ENCODE data around the gene TMEM270.

TMEM270 gene

GRCh38 chr7:73828107-73828803 lies 32.7 kb upstream of the TMEM270 start:
- TF ChIP-seq, protein P1, sequence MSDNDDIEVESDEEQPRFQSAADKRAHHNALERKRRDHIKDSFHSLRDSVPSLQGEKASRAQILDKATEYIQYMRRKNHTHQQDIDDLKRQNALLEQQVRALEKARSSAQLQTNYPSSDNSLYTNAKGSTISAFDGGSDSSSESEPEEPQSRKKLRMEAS (IDR thresholded peaks at IDR 0.05; ENCODE audit: low read depth, low read length) = no peak
- peak; percentile 32; the same call in 1 of the 2 replicates for TF ChIP-seq MYC (IDR thresholded peaks at IDR 0.05; ENCODE audit: low read depth, low read length)
- DNase-seq (ENCODE audit: low read depth) = peak; percentile 75
- no peak overlapping the region for H3K4me3 ChIP-seq (ENCODE audit: low read depth, low read length)

- no peak overlapping the region for H3K4me3 ChIP-seq (ENCODE audit: low read depth, low read length)
- no peak for DNase-seq (ENCODE audit: low read depth)
- no peak for TF ChIP-seq POLR2A (IDR thresholded peaks at IDR 0.05; ENCODE audit: extremely low read depth, insufficient read length)
- TF ChIP-seq CTCF (IDR thresholded peaks at IDR 0.05; ENCODE audit: low read depth, low read length) = no peak
- TF ChIP-seq, protein P1 (IDR thresholded peaks at IDR 0.05; ENCODE audit: low read depth, low read length) = no peak
- no peak for TF ChIP-seq MYC (IDR thresholded peaks at IDR 0.05; ENCODE audit: low read depth, low read length)
Measured at GRCh38 chr7:73828972-73829371, 32.0 kb upstream of the TMEM270 start.

DNA sequence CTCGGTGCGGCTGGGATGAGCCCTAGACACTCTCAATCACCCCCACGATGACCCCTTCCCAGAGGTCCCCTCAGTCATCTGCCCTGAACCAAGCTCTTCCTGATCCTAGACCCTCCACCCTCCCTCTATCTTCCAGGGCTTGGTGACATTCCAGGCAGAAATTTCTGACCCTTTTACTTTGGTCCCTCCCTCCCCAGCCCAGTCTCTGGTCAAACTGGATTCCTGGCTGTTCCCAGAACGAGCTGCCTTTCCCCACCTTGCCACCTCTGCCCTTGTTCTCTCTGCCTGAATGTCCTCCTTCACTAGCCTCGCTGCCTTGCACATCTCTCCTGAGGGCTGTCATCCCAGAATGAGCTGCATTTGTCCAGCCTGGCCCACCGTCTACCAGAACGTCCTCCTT lies 31.5 kb upstream of the TMEM270 start:
- TF ChIP-seq MYC (IDR thresholded peaks at IDR 0.05; ENCODE audit: low read depth, low read length) (no peak), POLR2A (IDR thresholded peaks at IDR 0.05; ENCODE audit: extremely low read depth, insufficient read length) (no peak), CTCF (IDR thresholded peaks at IDR 0.05; ENCODE audit: low read depth, low read length) (no peak)
- TF ChIP-seq, protein P1 (IDR thresholded peaks at IDR 0.05; ENCODE audit: low read depth, low read length) = no peak
- no peak for DNase-seq (ENCODE audit: low read depth)
- no peak overlapping the region for H3K4me3 ChIP-seq (ENCODE audit: low read depth, low read length)

GRCh38 chr7:73829921-73830680 lies 30.9 kb upstream of the TMEM270 start:
- DNase-seq (ENCODE audit: low read depth) = no peak
- no peak for TF ChIP-seq MYC (IDR thresholded peaks at IDR 0.05; ENCODE audit: low read depth, low read length)
- TF ChIP-seq POLR2A (IDR thresholded peaks at IDR 0.05; ENCODE audit: extremely low read depth, insufficient read length) = no peak
- TF ChIP-seq CTCF (IDR thresholded peaks at IDR 0.05; ENCODE audit: low read depth, low read length) = no peak
- H3K4me3 ChIP-seq (ENCODE audit: low read depth, low read length) = no peak overlapping the region

DNA sequence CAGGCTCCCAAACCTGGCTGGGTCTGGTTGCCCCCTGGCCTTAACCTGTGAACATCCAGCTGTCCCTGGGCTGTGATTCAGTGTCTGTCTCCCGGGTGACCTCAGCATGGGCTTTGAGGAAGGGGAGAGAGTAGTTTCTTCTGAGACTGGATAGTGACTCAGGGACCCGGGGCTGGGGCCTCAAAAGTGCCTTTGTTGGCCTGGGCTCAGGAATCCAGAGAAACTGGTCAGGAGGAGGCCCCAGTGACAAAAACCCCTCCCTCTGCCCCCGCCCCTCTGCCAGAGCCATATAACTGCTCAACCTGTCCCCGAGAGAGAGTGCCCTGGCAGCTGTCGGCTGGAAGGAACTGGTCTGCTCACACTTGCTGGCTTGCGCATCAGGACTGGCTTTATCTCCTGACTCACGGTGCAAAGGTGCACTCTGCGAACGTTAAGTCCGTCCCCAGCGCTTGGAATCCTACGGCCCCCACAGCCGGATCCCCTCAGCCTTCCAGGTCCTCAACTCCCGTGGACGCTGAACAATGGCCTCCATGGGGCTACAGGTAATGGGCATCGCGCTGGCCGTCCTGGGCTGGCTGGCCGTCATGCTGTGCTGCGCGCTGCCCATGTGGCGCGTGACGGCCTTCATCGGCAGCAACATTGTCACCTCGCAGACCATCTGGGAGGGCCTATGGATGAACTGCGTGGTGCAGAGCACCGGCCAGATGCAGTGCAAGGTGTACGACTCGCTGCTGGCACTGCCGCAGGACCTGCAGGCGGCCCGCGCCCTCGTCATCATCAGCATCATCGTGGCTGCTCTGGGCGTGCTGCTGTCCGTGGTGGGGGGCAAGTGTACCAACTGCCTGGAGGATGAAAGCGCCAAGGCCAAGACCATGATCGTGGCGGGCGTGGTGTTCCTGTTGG lies 30.0 kb upstream of the TMEM270 start, which contains the start of gene CLDN4:
TSS of gene CLDN4 (plus strand) at position 316 of the 903 bp plus-strand sequence. CDS start at position 522, 206 bp downstream.
- H3K4me3 ChIP-seq (ENCODE audit: low read depth, low read length) = no peak within 1 kb of the TSS
- TF ChIP-seq, protein P1 (IDR thresholded peaks at IDR 0.05; ENCODE audit: low read depth, low read length) = no peak
- no peak for TF ChIP-seq POLR2A (IDR thresholded peaks at IDR 0.05; ENCODE audit: extremely low read depth, insufficient read length)
- TF ChIP-seq CTCF (IDR thresholded peaks at IDR 0.05; ENCODE audit: low read depth, low read length) = no peak

GRCh38 chr7:73831584-73831833 lies 29.4 kb upstream of the TMEM270 start:
- no peak overlapping the region for H3K4me3 ChIP-seq (ENCODE audit: low read depth, low read length)

More for the DNA sequence above, 30.0 kb upstream of the TMEM270 start, which contains the start of gene CLDN4:
- no peak for DNase-seq (ENCODE audit: low read depth)

More at GRCh38 chr7:73831584-73831833, 29.4 kb upstream of the TMEM270 start:
- no peak for DNase-seq (ENCODE audit: low read depth)
- TF ChIP-seq, protein P1 (IDR thresholded peaks at IDR 0.05; ENCODE audit: low read depth, low read length) = no peak
- no peak for TF ChIP-seq MYC (IDR thresholded peaks at IDR 0.05; ENCODE audit: low read depth, low read length)
- no peak for TF ChIP-seq CTCF (IDR thresholded peaks at IDR 0.05; ENCODE audit: low read depth, low read length)
- TF ChIP-seq POLR2A (IDR thresholded peaks at IDR 0.05; ENCODE audit: extremely low read depth, insufficient read length) = no peak
